ACC112 (cell line): ENCODE measurements around the gene THSD1.
A peak's percentile ranks its signal among the peaks of the same experiment; 100 is the strongest.

ENCODE experiments used
- H2AFZ ChIP-seq: fragments of 200-600 bp; sonication (generic); one replicate; pipeline ENCODE4 v1.6.0; 2017; ENCODE audit warnings: antibody characterized with exemption, low read length; ENCODE audit not compliant: unreplicated experiment
- H3K27ac ChIP-seq: fragments of 200-600 bp; sonication (generic); 2 replicates; pipeline ENCODE4 v1.5.1; 2014; ENCODE audit warnings: low read depth, mild to moderate bottlenecking, antibody characterized with exemption, low read length, moderate library complexity
- H3K27me3 ChIP-seq: fragments of 200-600 bp; sonication (generic); 2 replicates; pipeline ENCODE4 v1.6.1; 2014; ENCODE audit warnings: mild to moderate bottlenecking, antibody characterized with exemption, low read length, moderate library complexity, mixed read lengths; ENCODE audit not compliant: insufficient read depth
- H3K36me3 ChIP-seq: fragments of 200-600 bp; sonication (generic); 2 replicates; pipeline ENCODE4 v1.6.1; 2016; ENCODE audit warnings: mild to moderate bottlenecking, antibody characterized with exemption, low read length, moderate library complexity, mixed read lengths; ENCODE audit not compliant: insufficient read depth
- H3K4me1 ChIP-seq: fragments of 200-600 bp; sonication (generic); one replicate; pipeline ENCODE4 v1.6.1; 2016; ENCODE audit warnings: low read length, mixed read lengths; ENCODE audit not compliant: insufficient read depth, unreplicated experiment, control insufficient read depth
- H3K4me3 ChIP-seq: fragments of 200-600 bp; sonication (generic); 2 replicates; pipeline ENCODE4 v1.5.1; 2014; ENCODE audit warnings: mild to moderate bottlenecking, low read depth, low read length
- H3K79me2 ChIP-seq: fragments of 200-600 bp; sonication (generic); one replicate; pipeline ENCODE4 v1.6.0; 2016; ENCODE audit warnings: low read length; ENCODE audit not compliant: control insufficient read depth, unreplicated experiment, insufficient read depth

The THSD1 gene

GRCh38 chr13:52447815-52448552, 42.0 kb upstream of the THSD1 start:
- Histone ChIP-seq H3K36me3 (peaks cover 5% of the 10 kb centered on the region), H3K4me1 (peaks cover 18% of the 10 kb centered on the region), H3K27me3 (no peaks in the 10 kb centered on the region), H3K79me2 (peaks cover 42% of the 10 kb centered on the region), H2AFZ (no peak overlapping the region), H3K27ac (no peak overlapping the region), H3K4me3 (peak overlapping the region; percentile 89)

GRCh38 chr13:52447354-52447753, 41.4 kb upstream of the THSD1 start:
- no peak overlapping the region for H3K4me3 ChIP-seq
- peaks cover 5% of the 10 kb centered on the region for H3K36me3 ChIP-seq
- H3K27ac ChIP-seq = no peak overlapping the region
- no peak overlapping the region for H2AFZ ChIP-seq
- H3K4me1 ChIP-seq = peaks cover 18% of the 10 kb centered on the region
- no peaks in the 10 kb centered on the region for H3K27me3 ChIP-seq
- H3K79me2 ChIP-seq = peaks cover 47% of the 10 kb centered on the region

- Histone ChIP-seq H3K79me2 (peaks cover 47% of the 10 kb centered on the region), H3K36me3 (peaks cover 5% of the 10 kb centered on the region)
Observed at GRCh38 chr13:52446265-52446664, 40.3 kb upstream of the THSD1 start.

GRCh38 chr13:52432456-52432855, 26.5 kb upstream of the THSD1 start:
- Histone ChIP-seq H3K79me2 (peaks cover 2% of the 10 kb centered on the region), H3K27me3 (no peaks in the 10 kb centered on the region), H3K36me3 (peaks cover 6% of the 10 kb centered on the region), H3K4me3 (no peak overlapping the region), H2AFZ (no peak overlapping the region), H3K27ac (no peak overlapping the region), H3K4me1 (peaks cover 9% of the 10 kb centered on the region)

More at GRCh38 chr13:52446265-52446664, 40.3 kb upstream of the THSD1 start:
- peaks cover 18% of the 10 kb centered on the region for H3K4me1 ChIP-seq
- no peak overlapping the region for H2AFZ ChIP-seq
- H3K27me3 ChIP-seq = no peaks in the 10 kb centered on the region
- no peak overlapping the region for H3K4me3 ChIP-seq
- no peak overlapping the region for H3K27ac ChIP-seq

- peaks cover 2% of the 10 kb centered on the region for H3K79me2 ChIP-seq
- H3K27ac ChIP-seq = no peak overlapping the region
- no peak overlapping the region for H2AFZ ChIP-seq
- H3K36me3 ChIP-seq = peaks cover 13% of the 10 kb centered on the region
- no peaks in the 10 kb centered on the region for H3K27me3 ChIP-seq
- H3K4me1 ChIP-seq = peaks cover 9% of the 10 kb centered on the region
- H3K4me3 ChIP-seq = no peak overlapping the region
Observed at GRCh38 chr13:52428295-52428694, 22.3 kb upstream of the THSD1 start.

GRCh38 chr13:52421216-52421615, 15.2 kb upstream of the THSD1 start:
- Histone ChIP-seq H3K27ac (no peak overlapping the region), H3K36me3 (peaks cover 11% of the 10 kb centered on the region; the same call in 1 of the 2 replicates), H2AFZ (no peak overlapping the region), H3K4me1 (no peaks in the 10 kb centered on the region), H3K4me3 (no peak overlapping the region), H3K79me2 (no peaks in the 10 kb centered on the region), H3K27me3 (no peaks in the 10 kb centered on the region)

- Histone ChIP-seq H2AFZ (no peak overlapping the region), H3K27ac (no peak overlapping the region), H3K79me2 (no peaks in the 10 kb centered on the region), H3K4me3 (no peak overlapping the region), H3K36me3 (0 out of 2 replicates have a peak, but pooled peaks cover 5% of the 10 kb centered on the region), H3K27me3 (no peaks in the 10 kb centered on the region), H3K4me1 (peaks cover 21% of the 10 kb centered on the region)
Observed at GRCh38 chr13:52419080-52419479, 13.1 kb upstream of the THSD1 start.

GRCh38 chr13:52414963-52415362, 9.0 kb upstream of the THSD1 start:
- H2AFZ ChIP-seq = no peak overlapping the region
- peaks cover 2% of the 10 kb centered on the region; the same call in 1 of the 2 replicates for H3K36me3 ChIP-seq
- H3K27me3 ChIP-seq = no peaks in the 10 kb centered on the region
- peak overlapping the region; percentile 44; the same call in 1 of the 2 replicates for H3K4me3 ChIP-seq
- H3K27ac ChIP-seq = peak overlapping the region; percentile 88
- H3K79me2 ChIP-seq = no peaks in the 10 kb centered on the region
- H3K4me1 ChIP-seq = peaks cover 39% of the 10 kb centered on the region

GRCh38 chr13:52414051-52414450, 8.1 kb upstream of the THSD1 start:
- peaks cover 39% of the 10 kb centered on the region for H3K4me1 ChIP-seq
- no peak overlapping the region for H3K4me3 ChIP-seq
- H3K79me2 ChIP-seq = no peaks in the 10 kb centered on the region
- no peaks in the 10 kb centered on the region for H3K27me3 ChIP-seq
- peaks cover 2% of the 10 kb centered on the region; the same call in 1 of the 2 replicates for H3K36me3 ChIP-seq
- no peak overlapping the region for H2AFZ ChIP-seq
- peak overlapping the region; percentile 88 for H3K27ac ChIP-seq

GRCh38 chr13:52412128-52412527, 6.2 kb upstream of the THSD1 start:
- Histone ChIP-seq H3K27me3 (no peaks in the 10 kb centered on the region), H3K36me3 (peaks cover 2% of the 10 kb centered on the region; the same call in 1 of the 2 replicates), H3K27ac (peak overlapping the region; percentile 71), H3K4me1 (peaks cover 39% of the 10 kb centered on the region), H3K4me3 (0 out of 2 replicates have a peak overlapping the region, but pooled peaks have one; percentile 4), H2AFZ (no peak overlapping the region), H3K79me2 (no peaks in the 10 kb centered on the region)

- Histone ChIP-seq H3K27me3 (no peaks in the 10 kb centered on the region), H3K4me1 (peaks cover 39% of the 10 kb centered on the region), H3K4me3 (0 out of 2 replicates have a peak overlapping the region, but pooled peaks have one; percentile 4), H3K79me2 (no peaks in the 10 kb centered on the region), H3K36me3 (peaks cover 2% of the 10 kb centered on the region; the same call in 1 of the 2 replicates), H3K27ac (peak overlapping the region; percentile 71), H2AFZ (no peak overlapping the region)
Observed at GRCh38 chr13:52411629-52412028, 5.7 kb upstream of the THSD1 start.
